Activated naive CD4-positive, alpha-beta T cell treated with anti-CD3 and anti-CD28 coated beads for 36 hours (primary cell): ENCODE measurements around the gene FAM110D. TPM values are rescaled to one million over a fixed set of nuclear protein-coding genes. Genes with fewer than 3 reads are reported as not detected.

Source experiments
- CTCF ChIA-PET: fragments of 350-600 bp; sonication (Branson Sonifier 250); formaldehyde crosslinking; loops from one replicate; lab custom pipeline; 2021; ENCODE audit warnings: antibody characterized with exemption; lab: Charles Lee
- DNase-seq: peaks from one replicate; pipeline ENCODE4 v3.0.0-alpha.2; 2020
- H3K27ac Mint-ChIP-seq: one replicate; pipeline ENCODE4 v1.8.0; 2021; ENCODE audit warnings: mild to moderate bottlenecking, mixed read lengths
- H3K27me3 Mint-ChIP-seq: one replicate; pipeline ENCODE4 v1.8.0; 2021; ENCODE audit warnings: low read depth, mixed read lengths
- H3K36me3 Mint-ChIP-seq: one replicate; pipeline ENCODE4 v1.8.0; 2021; ENCODE audit warnings: low read depth, mixed read lengths
- H3K4me1 Mint-ChIP-seq: one replicate; pipeline ENCODE4 v1.8.0; 2021; ENCODE audit warnings: low read depth, mixed read lengths
- H3K4me3 Mint-ChIP-seq: one replicate; pipeline ENCODE4 v1.8.0; 2021; ENCODE audit warnings: mild to moderate bottlenecking, moderate library complexity, mixed read lengths
- H3K9me3 Mint-ChIP-seq: one replicate; pipeline ENCODE4 v1.8.0; 2021; ENCODE audit warnings: mixed read lengths
- intact Hi-C: fragments of 100-400 bp; cut with micrococcal nuclease; formaldehyde crosslinking; loops from one replicate; pipeline ENCODE4 v1.15.1; 2023
- total RNA-seq, 2 experiments: library from RNA; stranded (reverse); gene quantifications; one replicate each; pipeline ENCODE4 v1.2.3, GENCODE V29; 2021

FAM110D gene
- total RNA-seq, 2 experiments from 2014 or later = 0.07 TPM; not detected in 1

GRCh38 chr1:26168410-26169197 lies 9.7 kb downstream of the FAM110D start, which contains the start of gene C1orf232:
TSS of gene C1orf232 (minus strand) at chr1:26168963. CDS start at chr1:26168499, 464 bp downstream.
- peaks cover 5% of the 10 kb centered on the region for H3K36me3 Mint-ChIP-seq
- intact Hi-C loops = loop anchor here (1.0 kb wide), 2 partner anchors 66 to 153 kb away; partner anchors contain the start of gene CEP85
- H3K4me1 Mint-ChIP-seq = peaks cover 15% of the 10 kb centered on the region
- peaks cover 6% of the 10 kb centered on the region for H3K27me3 Mint-ChIP-seq
- CTCF ChIA-PET = interaction anchor here (0.8 to 2.1 kb wide), 6 partner anchors 10 to 223 kb away, joined by 3 to 31 read pairs (median 6); partner anchors contain the start of gene CEP85
- peak within 1 kb of the TSS; percentile 78 for H3K4me3 Mint-ChIP-seq
- no peak for DNase-seq
- peak within 1 kb of the TSS; percentile 60 for H3K27ac Mint-ChIP-seq
- H3K9me3 Mint-ChIP-seq = no peaks in the 10 kb centered on the region

- intact Hi-C loops = loop anchor here (1.0 kb wide), 2 partner anchors 65 to 152 kb away; partner anchors contain the start of gene CEP85
- Mint-ChIP-seq H3K36me3 (peaks cover 5% of the 10 kb centered on the region), H3K27ac (no peak overlapping the region), H3K4me3 (peak overlapping the region; percentile 78), H3K27me3 (peaks cover 2% of the 10 kb centered on the region), H3K4me1 (peaks cover 13% of the 10 kb centered on the region), H3K9me3 (no peaks in the 10 kb centered on the region)
- CTCF ChIA-PET = interaction anchor here (0.8 to 2.1 kb wide), 13 partner anchors 8 to 222 kb away, joined by 3 to 31 read pairs (median 4); partner anchors contain the start of gene CEP85
- no peak for DNase-seq
Measured at GRCh38 chr1:26169198-26169554, 10.3 kb downstream of the FAM110D start.

GRCh38 chr1:26169669-26170471 lies 11.0 kb downstream of the FAM110D start, which contains the start of gene ZNF593:
TSS of gene ZNF593 (plus strand) at chr1:26169908. CDS start at chr1:26169984, 76 bp downstream.
- Mint-ChIP-seq H3K9me3 (no peaks in the 10 kb centered on the region), H3K4me1 (peaks cover 8% of the 10 kb centered on the region), H3K4me3 (peak within 1 kb of the TSS; percentile 78), H3K27me3 (no peaks in the 10 kb centered on the region), H3K36me3 (peaks cover 5% of the 10 kb centered on the region), H3K27ac (peak within 1 kb of the TSS; percentile 60)
- DNase-seq = peak; percentile 89
- intact Hi-C loops = loop anchor here (1.0 kb wide), 2 partner anchors 64 to 151 kb away; partner anchors contain the start of gene CEP85
- CTCF ChIA-PET = interaction anchor here (0.6 to 2.1 kb wide), 20 partner anchors 9 to 222 kb away, joined by 3 to 31 read pairs (median 3); partner anchors contain the start of gene CEP85

- H3K9me3 Mint-ChIP-seq = no peaks in the 10 kb centered on the region
- peaks cover 8% of the 10 kb centered on the region for H3K4me1 Mint-ChIP-seq
- intact Hi-C loops = no loop called here
- no peaks in the 10 kb centered on the region for H3K27me3 Mint-ChIP-seq
- CTCF ChIA-PET = interaction anchor here (0.9 to 2.1 kb wide), 12 partner anchors 8 to 194 kb away, joined by 3 to 31 read pairs (median 4); partner anchors contain the start of gene CEP85
- DNase-seq = no peak
- peaks cover 5% of the 10 kb centered on the region for H3K36me3 Mint-ChIP-seq
- peak overlapping the region; percentile 14 for H3K27ac Mint-ChIP-seq
- peak overlapping the region; percentile 78 for H3K4me3 Mint-ChIP-seq
Measured at GRCh38 chr1:26170472-26170821, 11.6 kb downstream of the FAM110D start.

- Mint-ChIP-seq H3K9me3 (no peaks in the 10 kb centered on the region), H3K36me3 (peaks cover 5% of the 10 kb centered on the region), H3K27ac (no peak within 1 kb of the TSS), H3K4me1 (peaks cover 8% of the 10 kb centered on the region), H3K27me3 (no peaks in the 10 kb centered on the region), H3K4me3 (peak within 1 kb of the TSS; percentile 78)
- intact Hi-C loops = no loop called here
- DNase-seq = no peak
- CTCF ChIA-PET = interaction anchor here (0.6 to 1.8 kb wide), 7 partner anchors 8 to 301 kb away, joined by 3 to 5 read pairs (median 4); partner anchors contain the start of gene CEP85
Measured at GRCh38 chr1:26171084-26172072, 12.5 kb downstream of the FAM110D start, which contains the start of gene ZNF593OS. TSS of gene ZNF593OS (minus strand) at chr1:26171832. CDS start at chr1:26171661, 171 bp downstream.

- H3K36me3 Mint-ChIP-seq = peaks cover 5% of the 10 kb centered on the region
- intact Hi-C loops = no loop called here
- H3K4me3 Mint-ChIP-seq = no peak overlapping the region
- CTCF ChIA-PET = interaction anchor here (1.5 kb wide), 1 partner anchor 12 kb away, joined by 3 read pairs; no protein-coding TSS in a partner anchor
- no peak for DNase-seq
- H3K4me1 Mint-ChIP-seq = peaks cover 8% of the 10 kb centered on the region
- H3K27me3 Mint-ChIP-seq = no peaks in the 10 kb centered on the region
- H3K27ac Mint-ChIP-seq = no peak overlapping the region
- H3K9me3 Mint-ChIP-seq = no peaks in the 10 kb centered on the region
Measured at GRCh38 chr1:26175346-26175745, 16.5 kb downstream of the FAM110D start.

GRCh38 chr1:26177182-26177684 lies 18.4 kb downstream of the FAM110D start, which contains the start of gene CNKSR1:
TSS of gene CNKSR1 (plus strand) at chr1:26177491. CDS start at chr1:26177548, 57 bp downstream.
- H3K4me3 Mint-ChIP-seq = peak within 1 kb of the TSS; percentile 58
- no peaks in the 10 kb centered on the region for H3K9me3 Mint-ChIP-seq
- intact Hi-C loops = no loop called here
- no peaks in the 10 kb centered on the region for H3K36me3 Mint-ChIP-seq
- H3K27me3 Mint-ChIP-seq = no peaks in the 10 kb centered on the region
- CTCF ChIA-PET = interaction anchor here (0.6 to 1.5 kb wide), 3 partner anchors 32 to 244 kb away, joined by 3 to 5 read pairs (median 5); partner anchors contain the start of gene CEP85
- no peak for DNase-seq
- H3K4me1 Mint-ChIP-seq = peaks cover 3% of the 10 kb centered on the region
- H3K27ac Mint-ChIP-seq = no peak within 1 kb of the TSS

- H3K36me3 Mint-ChIP-seq = no peaks in the 10 kb centered on the region
- no peak overlapping the region for H3K27ac Mint-ChIP-seq
- intact Hi-C loops = no loop called here
- H3K4me3 Mint-ChIP-seq = no peak overlapping the region
- H3K27me3 Mint-ChIP-seq = no peaks in the 10 kb centered on the region
- CTCF ChIA-PET = interaction anchor here (0.6 to 1.3 kb wide), 4 partner anchors 10 to 719 kb away, joined by 3 to 4 read pairs (median 4); no protein-coding TSS in a partner anchor
- DNase-seq = no peak
- no peaks in the 10 kb centered on the region for H3K9me3 Mint-ChIP-seq
- H3K4me1 Mint-ChIP-seq = peaks cover 3% of the 10 kb centered on the region
Measured at GRCh38 chr1:26180010-26180506, 21.2 kb downstream of the FAM110D start.

GRCh38 chr1:26181586-26182382 lies 22.9 kb downstream of the FAM110D start:
- Mint-ChIP-seq H3K4me1 (peaks cover 3% of the 10 kb centered on the region), H3K36me3 (no peaks in the 10 kb centered on the region), H3K27me3 (no peaks in the 10 kb centered on the region), H3K9me3 (no peaks in the 10 kb centered on the region), H3K27ac (no peak overlapping the region), H3K4me3 (no peak overlapping the region)
- intact Hi-C loops = no loop called here
- CTCF ChIA-PET = interaction anchor here (1.2 kb wide), 1 partner anchor 52 kb away, joined by 4 read pairs; the partner anchor contains the start of gene CEP85
- DNase-seq = no peak

- intact Hi-C loops = no loop called here
- peaks cover 3% of the 10 kb centered on the region for H3K4me1 Mint-ChIP-seq
- H3K4me3 Mint-ChIP-seq = no peak overlapping the region
- no peaks in the 10 kb centered on the region for H3K9me3 Mint-ChIP-seq
- H3K36me3 Mint-ChIP-seq = no peaks in the 10 kb centered on the region
- no peak overlapping the region for H3K27ac Mint-ChIP-seq
- CTCF ChIA-PET = interaction anchor here (1.2 kb wide), 1 partner anchor 52 kb away, joined by 4 read pairs; the partner anchor contains the start of gene CEP85
- H3K27me3 Mint-ChIP-seq = no peaks in the 10 kb centered on the region
- DNase-seq = no peak
Measured at GRCh38 chr1:26182383-26182696, 23.5 kb downstream of the FAM110D start.
